Caco-2 (cell line): ENCODE results near the gene PDK4. TPM values are rescaled to one million over a fixed set of nuclear protein-coding genes. Genes with fewer than 3 reads are reported as not detected.
"Not testable (repeated sequence)": the region's sequence is repeated elsewhere in the genome, so short reads cannot be mapped to it uniquely, and the experiment has no call there.

Source experiments
- BruUV-seq: library from RNA; stranded (reverse); fragments of 400-500 nt; replicated peaks from 2 replicates; lab custom pipeline; 2021; lab: Mats Ljungman, UMichigan
- CTCF ChIA-PET: fragments of 300-600 bp; sonication (Branson Sonifier 250); formaldehyde crosslinking; loops from one replicate; lab custom pipeline; 2022; ENCODE audit warnings: antibody characterized with exemption; lab: Charles Lee
- POLR2A ChIA-PET: fragments of 300-600 bp; sonication (Branson Sonifier 250); formaldehyde crosslinking; loops from one replicate; lab custom pipeline; 2022; ENCODE audit warnings: antibody characterized with exemption; lab: Charles Lee
- DNase-seq, 2 experiments: peaks; one replicate each; pipeline versions ENCODE4 v3.0.0 to v3.0.0-alpha.2; 2020 to 2022
- H3K27me3 ChIP-seq: replicated peaks from 2 replicates; pipeline ENCODE4 v1.6.0; 2011; ENCODE audit warnings: low read length; ENCODE audit not compliant: control insufficient read depth, insufficient read depth
- H3K36me3 ChIP-seq: 2 replicates; pipeline ENCODE4 v1.5.1; 2011; ENCODE audit warnings: low read length; ENCODE audit not compliant: control insufficient read depth, insufficient read depth
- H3K4me1 ChIP-seq: fragments of 250-450 bp; sonication (Bioruptor Pico); 2 replicates; pipeline ENCODE4 v1.5.1; 2020; ENCODE audit warnings: mild to moderate bottlenecking
- H3K4me3 ChIP-seq: 2 replicates; pipeline ENCODE4 v1.5.1; 2011; ENCODE audit warnings: low read depth, mild to moderate bottlenecking, control low read depth, low read length
- H3K9me3 ChIP-seq: fragments of 250-450 bp; sonication (Bioruptor Pico); 2 replicates; pipeline ENCODE4 v1.5.1; 2020; ENCODE audit warnings: mild to moderate bottlenecking, moderate library complexity
- H3K27ac Mint-ChIP-seq: one replicate; pipeline ENCODE4 v1.8.0; 2022; ENCODE audit warnings: mixed read lengths; ENCODE audit not compliant: unreplicated experiment
- H3K27me3 Mint-ChIP-seq: one replicate; pipeline ENCODE4 v1.8.0; 2022; ENCODE audit warnings: mixed read lengths; ENCODE audit not compliant: insufficient read depth, unreplicated experiment
- H3K36me3 Mint-ChIP-seq: one replicate; pipeline ENCODE4 v1.8.0; 2022; ENCODE audit warnings: mild to moderate bottlenecking, mixed read lengths; ENCODE audit not compliant: insufficient read depth, unreplicated experiment
- H3K4me1 Mint-ChIP-seq: one replicate; pipeline ENCODE4 v1.8.0; 2022; ENCODE audit warnings: low read depth, mixed read lengths; ENCODE audit not compliant: unreplicated experiment
- H3K4me3 Mint-ChIP-seq: one replicate; pipeline ENCODE4 v1.8.0; 2022; ENCODE audit warnings: mild to moderate bottlenecking, moderate library complexity, mixed read lengths; ENCODE audit not compliant: unreplicated experiment
- H3K9me3 Mint-ChIP-seq: one replicate; pipeline ENCODE4 v1.8.0; 2022; ENCODE audit warnings: mixed read lengths; ENCODE audit not compliant: unreplicated experiment
- CTCF ChIP-seq, 2 experiments: fragments of 200-600 bp in 1 of 2; IDR thresholded peaks; 1 replicate in 1 of 2; 2 replicates in 1 of 2; pipeline versions ENCODE4 v1.5.1 to v1.8.0; 2011 to 2022; ENCODE audit warnings: antibody characterized with exemption in 1 of 2, control low read depth in 1 of 2, inconsistent platforms in 1 of 2, low read depth in 1 of 2, low read length in 1 of 2, mild to moderate bottlenecking in 1 of 2, moderate library complexity in 1 of 2; ENCODE audit not compliant: insufficient read depth in 1 of 2, severe bottlenecking in 1 of 2, unreplicated experiment in 1 of 2
- intact Hi-C: fragments of 100-400 bp; cut with micrococcal nuclease; formaldehyde crosslinking; loops from one replicate; pipeline ENCODE4 v1.10.0; 2022; ENCODE audit not compliant: unreplicated experiment
- total RNA-seq: library from RNA; stranded (reverse); gene quantifications from 2 replicates; pipeline ENCODE4 v1.2.3, GENCODE V29; 2022

Gene PDK4
- total RNA-seq, 1 experiment from 2014 or later: 0.20 TPM

GRCh38 chr7:95553939-95554338 lies 42.4 kb downstream of the PDK4 start:
- CTCF ChIA-PET: no interaction called here
- H3K27ac Mint-ChIP-seq: no peak overlapping the region
- H3K27me3 Mint-ChIP-seq: peaks cover 9% of the 10 kb centered on the region

DNA sequence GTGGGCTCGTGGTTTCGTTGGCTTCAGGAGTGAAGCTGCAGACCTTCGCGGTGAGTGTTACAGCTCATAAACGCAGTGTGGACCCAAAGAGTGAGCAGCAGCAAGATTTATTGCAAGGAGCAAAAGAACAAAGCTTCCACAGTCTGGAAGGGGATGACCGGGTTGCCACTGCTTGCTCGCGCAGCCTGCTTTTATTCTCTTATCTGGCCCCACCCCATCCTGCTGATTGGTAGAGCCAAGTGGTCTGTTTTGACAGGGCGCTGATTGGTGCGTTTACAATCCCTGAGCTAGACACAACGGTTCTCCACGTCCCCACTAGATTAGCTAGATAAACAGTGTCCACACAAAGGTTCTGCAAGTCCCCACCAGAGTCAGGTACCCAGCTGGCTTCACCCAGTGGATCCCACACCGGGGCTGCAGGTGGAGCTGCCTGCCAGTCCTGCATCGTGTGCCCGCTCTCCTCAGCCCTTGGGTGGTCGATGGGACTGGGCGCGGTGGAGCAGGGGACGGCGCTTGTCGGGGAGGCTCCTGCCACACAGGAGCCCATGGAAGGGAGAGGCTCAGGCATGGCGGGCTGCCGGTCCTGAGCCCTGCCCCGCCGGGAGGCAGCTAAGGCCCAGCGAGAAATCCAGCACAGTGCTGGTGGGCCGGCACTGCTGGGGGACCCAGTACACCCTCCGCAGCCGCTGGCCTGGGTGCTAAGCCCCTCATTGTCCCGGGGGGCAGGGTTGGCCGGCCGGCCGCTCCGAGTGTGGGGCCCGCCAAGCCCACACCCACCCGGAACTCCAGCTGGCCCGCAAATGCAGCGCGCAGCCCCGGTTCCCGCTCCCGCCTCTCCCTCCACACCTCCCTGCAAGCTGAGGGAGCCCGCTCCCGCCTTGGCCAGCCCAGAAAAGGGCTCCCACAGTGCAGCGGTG lies 44.0 kb downstream of the PDK4 start:
- H3K27me3 Mint-ChIP-seq, H3K4me3 Mint-ChIP-seq, DNase-seq, H3K36me3 Mint-ChIP-seq, H3K27me3 ChIP-seq, H3K4me1 Mint-ChIP-seq, H3K36me3 ChIP-seq, H3K9me3 ChIP-seq, H3K9me3 Mint-ChIP-seq, intact Hi-C loops, H3K4me3 ChIP-seq, POLR2A ChIA-PET, H3K27ac Mint-ChIP-seq, BruUV-seq, H3K4me1 ChIP-seq: not testable (repeated sequence)
- CTCF ChIA-PET: interaction anchor here (0.7 kb wide), 1 partner anchor 131 kb away, joined by 3 read pairs; no protein-coding TSS in a partner anchor

More at GRCh38 chr7:95553939-95554338, 42.4 kb downstream of the PDK4 start:
- Histone ChIP-seq H3K4me3 (no peak overlapping the region), H3K27me3 (no peaks in the 10 kb centered on the region), H3K36me3 (no peaks in the 10 kb centered on the region), H3K9me3 (no peaks in the 10 kb centered on the region), H3K4me1 (no peaks in the 10 kb centered on the region)
- Mint-ChIP-seq H3K9me3 (no peaks in the 10 kb centered on the region), H3K36me3 (no peaks in the 10 kb centered on the region), H3K4me1 (no peaks in the 10 kb centered on the region), H3K4me3 (no peak overlapping the region)
- POLR2A ChIA-PET: no interaction called here
- intact Hi-C loops: no loop called here
- no peak for DNase-seq
- no TSS peak for BruUV-seq
- TF ChIP-seq CTCF (IDR thresholded peaks at IDR 0.05; ENCODE audit: insufficient read depth in 1 of 2, low read depth in 1 of 2, low read length in 1 of 2, severe bottlenecking in 1 of 2, unreplicated experiment in 1 of 2): no peak

- no peaks in the 10 kb centered on the region for H3K36me3 Mint-ChIP-seq
- no peaks in the 10 kb centered on the region for H3K27me3 ChIP-seq
- BruUV-seq: no TSS peak
- ChIA-PET POLR2A (no interaction called here), CTCF (no interaction called here)
- intact Hi-C loops: no loop called here
- no peaks in the 10 kb centered on the region for H3K9me3 ChIP-seq
- no peaks in the 10 kb centered on the region for H3K9me3 Mint-ChIP-seq
- no peaks in the 10 kb centered on the region for H3K36me3 ChIP-seq
- peaks cover 2% of the 10 kb centered on the region for H3K4me1 Mint-ChIP-seq
- no peak overlapping the region for H3K27ac Mint-ChIP-seq
- H3K27me3 Mint-ChIP-seq: peaks cover 5% of the 10 kb centered on the region
- no peak for DNase-seq
- no peak overlapping the region for H3K4me3 Mint-ChIP-seq
- no peak for TF ChIP-seq CTCF (IDR thresholded peaks at IDR 0.05; ENCODE audit: insufficient read depth in 1 of 2, low read depth in 1 of 2, low read length in 1 of 2, severe bottlenecking in 1 of 2, unreplicated experiment in 1 of 2)
- no peak overlapping the region for H3K4me3 ChIP-seq
- no peaks in the 10 kb centered on the region for H3K4me1 ChIP-seq
Observed at GRCh38 chr7:95550546-95550945, 45.8 kb downstream of the PDK4 start.
